Measurements from ENCODE around the gene VPS11. TPM values are rescaled to one million over a fixed set of nuclear protein-coding genes. Genes with fewer than 3 reads are reported as not detected.

The VPS11 gene
- polyA plus RNA-seq, 1 experiment = 15.9 TPM

- no peak for TF ChIP-seq CTCF (IDR thresholded peaks at IDR 0.05; ENCODE audit: insufficient read depth, low read depth, low read length)
These were observed 43.9 kb upstream of the VPS11 start for GRCh38 chr11:119023741-119024140.

GRCh38 chr11:119024430-119025098 is 43.1 kb upstream of the VPS11 start:
- H3K27me3 ChIP-seq (ENCODE audit: control insufficient read depth, insufficient read depth, low read length) = no peaks in the 10 kb centered on the region
- H3K4me3 ChIP-seq (ENCODE audit: low read depth, low read length) = no peak overlapping the region
- H3K36me3 ChIP-seq (ENCODE audit: control insufficient read depth, insufficient read depth, low read length) = peaks cover 8% of the 10 kb centered on the region
- POLR2A ChIA-PET = no interaction called here
- TF ChIP-seq CTCF (IDR thresholded peaks at IDR 0.05; ENCODE audit: insufficient read depth, low read depth, low read length) = no peak
- CTCF ChIA-PET = interaction anchor here (1.0 kb wide), 1 partner anchor 95 kb away, joined by 4 read pairs; no protein-coding TSS in a partner anchor
- no peak for DNase-seq (ENCODE audit: low read depth)

More at GRCh38 chr11:119023741-119024140, 43.9 kb upstream of the VPS11 start:
- no peak for DNase-seq (ENCODE audit: low read depth)
- Histone ChIP-seq H3K27me3 (ENCODE audit: control insufficient read depth, insufficient read depth, low read length) (no peaks in the 10 kb centered on the region), H3K36me3 (ENCODE audit: control insufficient read depth, insufficient read depth, low read length) (peaks cover 8% of the 10 kb centered on the region), H3K4me3 (ENCODE audit: low read depth, low read length) (no peak overlapping the region)
- ChIA-PET CTCF (no interaction called here), POLR2A (interaction anchor here (0.6 kb wide), 2 partner anchors 61 to 98 kb away, joined by 5 to 14 read pairs; partner anchors contain the start of gene HINFP)

GRCh38 chr11:119025099-119025473 is 42.5 kb upstream of the VPS11 start:
- Histone ChIP-seq H3K36me3 (ENCODE audit: control insufficient read depth, insufficient read depth, low read length) (peaks cover 8% of the 10 kb centered on the region), H3K27me3 (ENCODE audit: control insufficient read depth, insufficient read depth, low read length) (no peaks in the 10 kb centered on the region), H3K4me3 (ENCODE audit: low read depth, low read length) (no peak overlapping the region)
- CTCF ChIA-PET = interaction anchor here (1.0 kb wide), 1 partner anchor 95 kb away, joined by 4 read pairs; no protein-coding TSS in a partner anchor
- POLR2A ChIA-PET = no interaction called here
- no peak for DNase-seq (ENCODE audit: low read depth)
- TF ChIP-seq CTCF (IDR thresholded peaks at IDR 0.05; ENCODE audit: insufficient read depth, low read depth, low read length) = no peak

- H3K4me3 ChIP-seq (ENCODE audit: low read depth, low read length) = no peak overlapping the region
- ChIA-PET POLR2A (no interaction called here), CTCF (no interaction called here)
- no peaks in the 10 kb centered on the region for H3K27me3 ChIP-seq (ENCODE audit: control insufficient read depth, insufficient read depth, low read length)
- no peak for DNase-seq (ENCODE audit: low read depth)
- peaks cover 8% of the 10 kb centered on the region for H3K36me3 ChIP-seq (ENCODE audit: control insufficient read depth, insufficient read depth, low read length)
- TF ChIP-seq CTCF (IDR thresholded peaks at IDR 0.05; ENCODE audit: insufficient read depth, low read depth, low read length) = no peak
These were observed 42.1 kb upstream of the VPS11 start for GRCh38 chr11:119025541-119025940.

GRCh38 chr11:119025978-119026766 is 41.4 kb upstream of the VPS11 start:
- TF ChIP-seq CTCF (IDR thresholded peaks at IDR 0.05; ENCODE audit: insufficient read depth, low read depth, low read length) = no peak
- Histone ChIP-seq H3K36me3 (ENCODE audit: control insufficient read depth, insufficient read depth, low read length) (peaks cover 8% of the 10 kb centered on the region), H3K4me3 (ENCODE audit: low read depth, low read length) (no peak overlapping the region), H3K27me3 (ENCODE audit: control insufficient read depth, insufficient read depth, low read length) (no peaks in the 10 kb centered on the region)
- DNase-seq (ENCODE audit: low read depth) = no peak
- CTCF ChIA-PET = no interaction called here
- POLR2A ChIA-PET = no interaction called here

All from BJ (cell line).